Stimulated activated CD8-positive, alpha-beta memory T cell treated with anti-CD3 and anti-CD28 coated beads, Interleukin-2, amount 100 ng/mL, for 1 hour (primary cell): ENCODE measurements around the gene SEL1L3.

Experiments used
- DNase-seq, 2 donors: peaks; one replicate each; pipeline ENCODE4 v3.0.0-alpha.2; 2020; ENCODE audit warnings: low read depth in 2 of 2

The SEL1L3 gene

GRCh38 chr4:25792200-25792791 is 70.5 kb downstream of the SEL1L3 start:
- no peak for DNase-seq

GRCh38 chr4:25790024-25790423 is 72.8 kb downstream of the SEL1L3 start:
- no peak for DNase-seq

- no peak for DNase-seq
These were observed 74.0 kb downstream of the SEL1L3 start for GRCh38 chr4:25788703-25789238.

GRCh38 chr4:25786497-25787065 is 76.2 kb downstream of the SEL1L3 start:
- DNase-seq, result no peak

GRCh38 chr4:25783943-25784342 is 78.8 kb downstream of the SEL1L3 start:
- DNase-seq, result no peak

GRCh38 chr4:25783126-25783525 is 79.7 kb downstream of the SEL1L3 start:
- DNase-seq, result no peak

- DNase-seq, result no peak
These were observed 80.3 kb downstream of the SEL1L3 start for GRCh38 chr4:25782482-25782881.

GRCh38 chr4:25779021-25779420 is 83.8 kb downstream of the SEL1L3 start:
- no peak for DNase-seq

GRCh38 chr4:25776795-25777194 is 86.0 kb downstream of the SEL1L3 start:
- DNase-seq, result no peak

- DNase-seq, result no peak
These were observed 87.6 kb downstream of the SEL1L3 start for GRCh38 chr4:25775166-25775565.

- DNase-seq, result no peak
These were observed 89.4 kb downstream of the SEL1L3 start for GRCh38 chr4:25773358-25773757.

- no peak for DNase-seq
These were observed 91.1 kb downstream of the SEL1L3 start for GRCh38 chr4:25771672-25772071.

GRCh38 chr4:25770847-25771246 is 91.9 kb downstream of the SEL1L3 start:
- no peak for DNase-seq

- no peak for DNase-seq
These were observed 93.5 kb downstream of the SEL1L3 start for GRCh38 chr4:25769251-25769650.

GRCh38 chr4:25767877-25768725 is 94.7 kb downstream of the SEL1L3 start:
- no peak for DNase-seq

GRCh38 chr4:25760518-25761157 is 102.2 kb downstream of the SEL1L3 start:
- DNase-seq, result no peak

GRCh38 chr4:25760048-25760447 is 102.7 kb downstream of the SEL1L3 start:
- no peak for DNase-seq

- DNase-seq, result no peak
These were observed 103.7 kb downstream of the SEL1L3 start for GRCh38 chr4:25759101-25759500.

- DNase-seq, result no peak
These were observed 105.3 kb downstream of the SEL1L3 start for GRCh38 chr4:25757452-25757851.

GRCh38 chr4:25756503-25756902 is 106.3 kb downstream of the SEL1L3 start:
- no peak for DNase-seq

GRCh38 chr4:25755911-25756310 is 106.9 kb downstream of the SEL1L3 start:
- no peak for DNase-seq

GRCh38 chr4:25753239-25753638 is 109.5 kb downstream of the SEL1L3 start:
- no peak for DNase-seq
